Endothelial cell of umbilical vein (primary cell): Measurements from ENCODE around the gene PTPRK. TPM values are rescaled to one million over a fixed set of nuclear protein-coding genes. Genes with fewer than 3 reads are reported as not detected.

ENCODE experiments used
- BruUV-seq: library from RNA; stranded (reverse); fragments of 400-500 nt; replicated peaks from 2 replicates; lab custom pipeline; 2021; lab: Mats Ljungman, UMichigan
- CTCF ChIA-PET: fragments of 300-600, 350-600 bp; sonication (Branson Sonifier 250); formaldehyde crosslinking; loops from one replicate; lab custom pipeline; 2021; ENCODE audit warnings: antibody characterized with exemption, inconsistent platforms; lab: Charles Lee
- POLR2A ChIA-PET: fragments of 300-600, 350-600 bp; sonication (Branson Sonifier 250); formaldehyde crosslinking; loops from one replicate; lab custom pipeline; 2021; ENCODE audit warnings: antibody characterized with exemption, inconsistent platforms; lab: Charles Lee
- DNase-seq: peaks from one replicate; pipeline ENCODE4 v3.0.0-alpha.2; 2011; ENCODE audit warnings: low read depth, low spot score
- FAIRE-seq: peaks from 2 replicates; lab custom pipeline; 2011; peaks lifted over from hg19 to GRCh38; lab: Jason Lieb, UNC
- H2AFZ ChIP-seq: 2 replicates; pipeline ENCODE4 v1.6.0; 2012; ENCODE audit warnings: low read depth, low read length, control low read depth, inconsistent platforms
- H3K27ac ChIP-seq: 2 replicates; pipeline ENCODE4 v1.5.1; 2011; ENCODE audit warnings: low read depth, mild to moderate bottlenecking, control low read depth, low read length, moderate library complexity; ENCODE audit not compliant: insufficient read depth
- H3K27me3 ChIP-seq, 2 experiments: 2 replicates each; pipeline versions ENCODE4 v1.6.0 to v1.6.1; 2011; ENCODE audit warnings: low read length in 2 of 2, mixed read lengths in 1 of 2; ENCODE audit not compliant: control insufficient read depth in 2 of 2, insufficient read depth in 2 of 2
- H3K36me3 ChIP-seq, 2 experiments: 2 replicates in 1 of 2; 3 replicates in 1 of 2; pipeline ENCODE4 v1.5.1; 2011; ENCODE audit warnings: low read length in 2 of 2, mild to moderate bottlenecking in 1 of 2, moderate library complexity in 1 of 2; ENCODE audit not compliant: control insufficient read depth in 2 of 2, insufficient read depth in 2 of 2; ENCODE audit errors: extremely low read depth in 1 of 2
- H3K4me1 ChIP-seq: 3 replicates; pipeline ENCODE4 v1.5.1; 2011; ENCODE audit warnings: mild to moderate bottlenecking, low read length; ENCODE audit not compliant: control insufficient read depth, insufficient read depth; ENCODE audit errors: extremely low read depth
- H3K4me2 ChIP-seq: 2 replicates; pipeline ENCODE4 v1.6.1; 2011; ENCODE audit warnings: low read length, control low read depth, mixed read lengths; ENCODE audit not compliant: insufficient read depth
- H3K4me3 ChIP-seq, 3 experiments: fragments of 200-600 bp in 1 of 3; sonication (generic), shearing (Covaris generic) in 1 of 3; replicated peaks in 1 of 3; 2 replicates each; pipeline ENCODE4 v1.5.1; 2011 to 2016; ENCODE audit warnings: control low read depth in 3 of 3, low read length in 3 of 3, mild to moderate bottlenecking in 2 of 3, inconsistent platforms in 1 of 3, low read depth in 1 of 3, moderate library complexity in 1 of 3; ENCODE audit not compliant: insufficient read depth in 1 of 3
- H3K79me2 ChIP-seq: 2 replicates; pipeline ENCODE4 v1.6.0; 2012; ENCODE audit warnings: low read length, inconsistent platforms; ENCODE audit not compliant: control insufficient read depth, insufficient read depth
- H3K9ac ChIP-seq: replicated peaks from 2 replicates; pipeline ENCODE3; 2011; ENCODE audit warnings: low read length, control low read depth; ENCODE audit not compliant: insufficient read depth; ENCODE audit errors: extremely low read depth
- H3K9me1 ChIP-seq: replicated peaks from 3 replicates; pipeline ENCODE4 v1.6.0; 2011; ENCODE audit warnings: mild to moderate bottlenecking, low read length; ENCODE audit not compliant: control insufficient read depth, insufficient read depth; ENCODE audit errors: extremely low read depth
- H3K9me3 ChIP-seq: replicated peaks from 2 replicates; pipeline ENCODE4 v1.5.1; 2012; ENCODE audit warnings: low read length, inconsistent platforms; ENCODE audit not compliant: control insufficient read depth, insufficient read depth
- H4K20me1 ChIP-seq: replicated peaks from 2 replicates; pipeline ENCODE3; 2011; ENCODE audit warnings: mild to moderate bottlenecking, low read length; ENCODE audit not compliant: control insufficient read depth, insufficient read depth; ENCODE audit errors: extremely low read depth
- EZH2 ChIP-seq: IDR thresholded peaks from 2 replicates; pipeline ENCODE4 v1.6.1; 2012; ENCODE audit warnings: borderline replicate concordance, low read depth, mild to moderate bottlenecking, moderate library complexity, low read length, inconsistent platforms; ENCODE audit not compliant: severe bottlenecking
- FOS ChIP-seq: IDR thresholded peaks from 2 replicates; pipeline ENCODE4 v1.6.1; 2011; ENCODE audit warnings: mild to moderate bottlenecking, low read length, moderate library complexity, borderline replicate concordance; ENCODE audit not compliant: insufficient read depth
- GATA2 ChIP-seq: IDR thresholded peaks from 2 replicates; pipeline ENCODE4 v1.7.0; 2011; ENCODE audit warnings: low read depth, mild to moderate bottlenecking, moderate library complexity, mixed read lengths, low read length; ENCODE audit not compliant: insufficient read length, insufficient read depth
- JUN ChIP-seq: IDR thresholded peaks from 2 replicates; pipeline ENCODE4 v1.6.1; 2011; ENCODE audit warnings: borderline replicate concordance, low read depth; ENCODE audit not compliant: insufficient read length, insufficient read depth
- MYC ChIP-seq: IDR thresholded peaks from one replicate; pipeline ENCODE4 v1.6.1; 2011; ENCODE audit warnings: mild to moderate bottlenecking, low read depth, low read length
- POLR2A ChIP-seq: IDR thresholded peaks from 2 replicates; pipeline ENCODE4 v1.6.1; 2012; ENCODE audit warnings: low read depth, mild to moderate bottlenecking, control low read depth, low read length
- POLR2AphosphoS5 ChIP-seq: IDR thresholded peaks from 2 replicates; pipeline ENCODE4 v1.6.1; 2012; ENCODE audit warnings: low read depth, mild to moderate bottlenecking, control low read depth, low read length, moderate library complexity; ENCODE audit not compliant: insufficient read depth
- dilution Hi-C: fragments of 300-500 bp; cut with MboI; formaldehyde crosslinking; loops from one replicate; pipeline ENCODE4 v1.15.0; 2019; ENCODE audit warnings: low sequenced_read_pairs; ENCODE audit not compliant: extremely low pct_ligation_motif_present
- intact Hi-C: fragments of 100-400 bp; cut with micrococcal nuclease; formaldehyde crosslinking; loops from one replicate; pipeline ENCODE4 v1.10.0; 2022
- polyA plus RNA-seq, 4 experiments: library from polyadenylated mRNA; depleted of rRNA in 3 of 4; stranded (reverse) in 3 of 4; unstranded in 1 of 4; fragments of >200 nt; gene quantifications; 2 replicates each; pipeline versions ENCODE4 v1.2.1 to v1.2.3, GENCODE V29; 2011 to 2012; ENCODE audit warnings: missing spikeins in 1 of 4
- total RNA-seq: library from RNA; stranded (reverse); gene quantifications from 2 replicates; pipeline ENCODE4 v1.2.3, GENCODE V29; 2021
- TF ChIP-seq, protein P1 (sequence below), 2 donors: IDR thresholded peaks; 1 replicate in 1 of 2; 2 replicates in 1 of 2; pipeline ENCODE4 v1.5.1; 2011; ENCODE audit warnings: low read length in 2 of 2, mild to moderate bottlenecking in 2 of 2, moderate library complexity in 2 of 2, control low read depth in 1 of 2, inconsistent platforms in 1 of 2, low read depth in 1 of 2; ENCODE audit not compliant: insufficient read depth in 1 of 2; ENCODE audit errors: extremely low read depth in 1 of 2
- TF ChIP-seq, protein P2 (sequence below): IDR thresholded peaks from 2 replicates; pipeline ENCODE4 v1.6.1; 2011; ENCODE audit not compliant: insufficient read depth, insufficient read length

Gene PTPRK
- total and polyA plus RNA-seq, 2 donors (not counting 3 experiments of a cell fraction or from before 2014, with no cell fraction given) = 15.2 to 74.0 TPM

DNA sequence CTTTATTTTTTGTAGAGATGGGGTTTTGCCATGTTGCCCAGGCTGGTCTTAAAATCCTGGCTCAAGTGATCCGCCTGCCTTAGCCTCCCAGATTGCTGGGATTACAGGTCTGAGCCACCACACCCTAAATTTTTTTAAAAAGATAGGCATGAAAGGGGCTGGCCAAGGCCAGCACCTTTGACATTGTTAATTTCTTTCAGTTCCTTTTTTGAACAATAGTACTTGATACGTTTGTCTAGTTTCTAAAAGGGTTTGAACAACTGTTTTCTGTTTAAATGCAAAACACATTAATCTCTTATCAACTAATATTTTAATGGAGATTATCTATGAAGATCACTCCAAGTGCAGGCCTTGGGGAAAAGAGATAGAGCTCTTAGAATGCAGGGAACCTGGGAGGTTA is 37.6 kb upstream of the PTPRK start:
- no peak overlapping the region for H3K27ac ChIP-seq
- no peaks in the 10 kb centered on the region for H3K27me3 ChIP-seq
- no peaks in the 10 kb centered on the region for H4K20me1 ChIP-seq
- H3K9ac ChIP-seq = no peak overlapping the region
- no peak overlapping the region for H3K4me3 ChIP-seq
- no TSS peak for BruUV-seq
- FAIRE-seq (no peak), DNase-seq (no peak)
- POLR2A ChIA-PET = no interaction called here
- no peak overlapping the region for H2AFZ ChIP-seq
- intact Hi-C loops (no loop called here), dilution Hi-C loops (no loop called here)
- no peaks in the 10 kb centered on the region for H3K79me2 ChIP-seq
- H3K9me1 ChIP-seq = no peaks in the 10 kb centered on the region
- TF ChIP-seq, protein P1, sequence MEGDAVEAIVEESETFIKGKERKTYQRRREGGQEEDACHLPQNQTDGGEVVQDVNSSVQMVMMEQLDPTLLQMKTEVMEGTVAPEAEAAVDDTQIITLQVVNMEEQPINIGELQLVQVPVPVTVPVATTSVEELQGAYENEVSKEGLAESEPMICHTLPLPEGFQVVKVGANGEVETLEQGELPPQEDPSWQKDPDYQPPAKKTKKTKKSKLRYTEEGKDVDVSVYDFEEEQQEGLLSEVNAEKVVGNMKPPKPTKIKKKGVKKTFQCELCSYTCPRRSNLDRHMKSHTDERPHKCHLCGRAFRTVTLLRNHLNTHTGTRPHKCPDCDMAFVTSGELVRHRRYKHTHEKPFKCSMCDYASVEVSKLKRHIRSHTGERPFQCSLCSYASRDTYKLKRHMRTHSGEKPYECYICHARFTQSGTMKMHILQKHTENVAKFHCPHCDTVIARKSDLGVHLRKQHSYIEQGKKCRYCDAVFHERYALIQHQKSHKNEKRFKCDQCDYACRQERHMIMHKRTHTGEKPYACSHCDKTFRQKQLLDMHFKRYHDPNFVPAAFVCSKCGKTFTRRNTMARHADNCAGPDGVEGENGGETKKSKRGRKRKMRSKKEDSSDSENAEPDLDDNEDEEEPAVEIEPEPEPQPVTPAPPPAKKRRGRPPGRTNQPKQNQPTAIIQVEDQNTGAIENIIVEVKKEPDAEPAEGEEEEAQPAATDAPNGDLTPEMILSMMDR (IDR thresholded peaks at IDR 0.05; ENCODE audit: extremely low read depth in 1 of 2, insufficient read depth in 1 of 2, low read depth in 1 of 2, low read length in 2 of 2) = no peak
- no peak for TF ChIP-seq GATA2
- no peak overlapping the region for H3K4me2 ChIP-seq
- no peaks in the 10 kb centered on the region for H3K36me3 ChIP-seq
- no peaks in the 10 kb centered on the region for H3K9me3 ChIP-seq
- CTCF ChIA-PET = no interaction called here
- no peaks in the 10 kb centered on the region for H3K4me1 ChIP-seq

DNA sequence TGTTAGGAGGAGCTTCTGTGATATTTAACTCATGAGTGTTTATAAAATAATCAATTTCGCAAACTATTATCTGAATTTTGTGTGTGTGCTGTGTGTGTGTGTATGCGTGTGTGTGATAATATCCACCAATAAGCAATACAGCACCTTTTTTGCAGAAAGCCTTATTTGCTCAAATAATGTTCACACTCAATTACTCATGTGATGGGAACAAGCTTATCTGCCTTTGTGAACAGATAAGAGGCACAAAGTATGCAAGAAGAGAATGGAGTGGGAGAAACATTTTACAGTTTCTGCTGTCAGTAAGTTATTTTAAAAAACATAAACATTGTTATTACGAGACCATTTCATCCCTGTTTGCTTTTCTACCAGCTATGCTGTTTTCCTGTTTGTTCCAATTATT is 36.7 kb upstream of the PTPRK start:
- TF ChIP-seq POLR2A (no peak), EZH2 (no peak), GATA2 (no peak), MYC (no peak), JUN (no peak), POLR2AphosphoS5 (no peak), FOS (no peak)
- TF ChIP-seq, protein P1 (IDR thresholded peaks at IDR 0.05; ENCODE audit: extremely low read depth in 1 of 2, insufficient read depth in 1 of 2, low read depth in 1 of 2, low read length in 2 of 2) = no peak
- TF ChIP-seq, protein P2, sequence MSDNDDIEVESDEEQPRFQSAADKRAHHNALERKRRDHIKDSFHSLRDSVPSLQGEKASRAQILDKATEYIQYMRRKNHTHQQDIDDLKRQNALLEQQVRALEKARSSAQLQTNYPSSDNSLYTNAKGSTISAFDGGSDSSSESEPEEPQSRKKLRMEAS = no peak
- no peaks in the 10 kb centered on the region for H3K79me2 ChIP-seq
- no peak overlapping the region for H3K4me2 ChIP-seq
- FAIRE-seq (no peak), DNase-seq (no peak)
- no peak overlapping the region for H3K4me3 ChIP-seq
- H3K27me3 ChIP-seq = no peaks in the 10 kb centered on the region
- no peaks in the 10 kb centered on the region for H3K36me3 ChIP-seq
- H3K9ac ChIP-seq = no peak overlapping the region
- POLR2A ChIA-PET = interaction anchor here (0.8 kb wide), 1 partner anchor 38 kb away, joined by 3 read pairs; no protein-coding TSS in a partner anchor
- H3K4me1 ChIP-seq = no peaks in the 10 kb centered on the region
- intact Hi-C loops (no loop called here), dilution Hi-C loops (no loop called here)
- H3K9me1 ChIP-seq = no peaks in the 10 kb centered on the region
- no TSS peak for BruUV-seq
- no peak overlapping the region for H3K27ac ChIP-seq
- no peaks in the 10 kb centered on the region for H3K9me3 ChIP-seq
- CTCF ChIA-PET = no interaction called here
- no peak overlapping the region for H2AFZ ChIP-seq
- H4K20me1 ChIP-seq = no peaks in the 10 kb centered on the region
